Ovary (tissue), 3 donors: ENCODE results near the gene PPP1R36.

ENCODE experiments used
- EP300 ChIP-seq: sonication (generic); formaldehyde crosslinking; IDR thresholded peaks from one replicate; pipeline ENCODE4 v1.6.1; 2017; ENCODE audit warnings: antibody characterized with exemption
- TF ChIP-seq, protein P1 (sequence below), 3 donors: fragments of 450-650 bp in 2 of 3; fragments of 200-600 bp in 1 of 3; IDR thresholded peaks; one replicate each; pipeline versions ENCODE4 v1.5.1 to v1.8.0; 2016 to 2022; ENCODE audit warnings: antibody characterized with exemption in 3 of 3, mild to moderate bottlenecking in 1 of 3
- donor health status: DM: no; HTN: no; CAD: no.

GRCh38 chr14:64581817-64582216 lies 32.1 kb downstream of the PPP1R36 start:
- no peak for TF ChIP-seq EP300
- TF ChIP-seq, protein P1, sequence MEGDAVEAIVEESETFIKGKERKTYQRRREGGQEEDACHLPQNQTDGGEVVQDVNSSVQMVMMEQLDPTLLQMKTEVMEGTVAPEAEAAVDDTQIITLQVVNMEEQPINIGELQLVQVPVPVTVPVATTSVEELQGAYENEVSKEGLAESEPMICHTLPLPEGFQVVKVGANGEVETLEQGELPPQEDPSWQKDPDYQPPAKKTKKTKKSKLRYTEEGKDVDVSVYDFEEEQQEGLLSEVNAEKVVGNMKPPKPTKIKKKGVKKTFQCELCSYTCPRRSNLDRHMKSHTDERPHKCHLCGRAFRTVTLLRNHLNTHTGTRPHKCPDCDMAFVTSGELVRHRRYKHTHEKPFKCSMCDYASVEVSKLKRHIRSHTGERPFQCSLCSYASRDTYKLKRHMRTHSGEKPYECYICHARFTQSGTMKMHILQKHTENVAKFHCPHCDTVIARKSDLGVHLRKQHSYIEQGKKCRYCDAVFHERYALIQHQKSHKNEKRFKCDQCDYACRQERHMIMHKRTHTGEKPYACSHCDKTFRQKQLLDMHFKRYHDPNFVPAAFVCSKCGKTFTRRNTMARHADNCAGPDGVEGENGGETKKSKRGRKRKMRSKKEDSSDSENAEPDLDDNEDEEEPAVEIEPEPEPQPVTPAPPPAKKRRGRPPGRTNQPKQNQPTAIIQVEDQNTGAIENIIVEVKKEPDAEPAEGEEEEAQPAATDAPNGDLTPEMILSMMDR (IDR thresholded peaks at IDR 0.05): no peak
